NCI-H187 treated with DMSO at 0.1 percent for 48 hours (cell line): Measurements from ENCODE around the gene GRM7.

Source experiments
- DNase-seq: peaks from one replicate; lab custom pipeline; 2025; lab: John Stamatoyannopoulos, UW

GRM7 gene

GRCh38 chr3:6971933-6972332 is 111.0 kb downstream of the GRM7 start:
- no peak for DNase-seq

- no peak for DNase-seq
Measured at GRCh38 chr3:6985848-6986247, 124.9 kb downstream of the GRM7 start.

GRCh38 chr3:6989608-6990291 is 128.8 kb downstream of the GRM7 start:
- DNase-seq: no peak

- DNase-seq: no peak
Measured at GRCh38 chr3:6994081-6994668, 133.3 kb downstream of the GRM7 start.

GRCh38 chr3:7000501-7000900 is 139.6 kb downstream of the GRM7 start:
- no peak for DNase-seq

- DNase-seq: no peak
Measured at GRCh38 chr3:7001370-7001769, 140.5 kb downstream of the GRM7 start.

- no peak for DNase-seq
Measured at GRCh38 chr3:7015683-7016440, 154.9 kb downstream of the GRM7 start.

- DNase-seq: no peak
Measured at GRCh38 chr3:7025581-7026300, 164.8 kb downstream of the GRM7 start.

- DNase-seq: no peak
Measured at GRCh38 chr3:7029562-7029961, 168.6 kb downstream of the GRM7 start.

GRCh38 chr3:7038394-7038793 is 177.5 kb downstream of the GRM7 start:
- no peak for DNase-seq

GRCh38 chr3:7062714-7063113 is 201.8 kb downstream of the GRM7 start:
- DNase-seq: no peak

GRCh38 chr3:7070461-7070860 is 209.5 kb downstream of the GRM7 start:
- DNase-seq: no peak

- DNase-seq: no peak
Measured at GRCh38 chr3:7074217-7074616, 213.3 kb downstream of the GRM7 start.

GRCh38 chr3:7075117-7075516 is 214.2 kb downstream of the GRM7 start:
- DNase-seq: no peak

GRCh38 chr3:7075901-7076300 is 215.0 kb downstream of the GRM7 start:
- no peak for DNase-seq

GRCh38 chr3:7082244-7082643 is 221.3 kb downstream of the GRM7 start:
- DNase-seq: no peak

GRCh38 chr3:7086417-7086816 is 225.5 kb downstream of the GRM7 start:
- DNase-seq: no peak

- DNase-seq: no peak
Measured at GRCh38 chr3:7095116-7095515, 234.2 kb downstream of the GRM7 start.

GRCh38 chr3:7100136-7100535 is 239.2 kb downstream of the GRM7 start:
- DNase-seq: no peak

GRCh38 chr3:7106635-7107034 is 245.7 kb downstream of the GRM7 start:
- DNase-seq: no peak

- no peak for DNase-seq
Measured at GRCh38 chr3:7112523-7113056, 251.7 kb downstream of the GRM7 start.

- DNase-seq: no peak
Measured at GRCh38 chr3:7144697-7145308, 283.9 kb downstream of the GRM7 start.
